H54 (cell line): ENCODE measurements around the gene C5orf24.
"Not testable (repeated sequence)": the region's sequence is repeated elsewhere in the genome, so short reads cannot be mapped to it uniquely, and the experiment has no call there.

Source experiments
- DNase-seq: peaks from one replicate; pipeline ENCODE4 v3.0.0; 2011; ENCODE audit warnings: low spot score, mixed read lengths; ENCODE audit not compliant: insufficient read length
- FAIRE-seq: peaks from 3 replicates; lab custom pipeline; 2011; peaks lifted over from hg19 to GRCh38; lab: Jason Lieb, UNC
- POLR2A ChIP-seq: IDR thresholded peaks from 2 replicates; pipeline ENCODE4 v1.6.1; 2011; ENCODE audit warnings: low read depth, mild to moderate bottlenecking, low read length

C5orf24 gene

DNA sequence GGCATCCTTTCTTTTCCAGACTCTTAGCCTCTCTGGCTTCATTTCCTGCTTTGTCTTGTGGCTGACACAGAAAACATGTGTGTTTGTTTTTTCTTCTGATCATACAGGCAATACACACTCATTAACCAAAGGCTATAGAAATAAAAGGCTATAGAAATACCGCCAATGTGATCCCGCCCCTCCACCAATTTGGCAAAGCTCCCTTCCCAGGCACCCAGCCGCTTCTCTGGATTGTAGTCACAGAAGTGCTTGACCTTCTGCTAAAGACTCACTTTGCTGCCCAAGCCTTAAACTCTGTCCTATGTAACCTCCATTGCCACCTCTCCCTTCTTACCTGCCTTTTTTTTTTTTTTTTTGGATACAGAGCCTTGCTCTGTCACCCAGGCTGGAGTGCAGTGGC lies 33.7 kb downstream of the C5orf24 start:
- FAIRE-seq, result no peak
- no peak for DNase-seq
- no peak for TF ChIP-seq POLR2A

DNA sequence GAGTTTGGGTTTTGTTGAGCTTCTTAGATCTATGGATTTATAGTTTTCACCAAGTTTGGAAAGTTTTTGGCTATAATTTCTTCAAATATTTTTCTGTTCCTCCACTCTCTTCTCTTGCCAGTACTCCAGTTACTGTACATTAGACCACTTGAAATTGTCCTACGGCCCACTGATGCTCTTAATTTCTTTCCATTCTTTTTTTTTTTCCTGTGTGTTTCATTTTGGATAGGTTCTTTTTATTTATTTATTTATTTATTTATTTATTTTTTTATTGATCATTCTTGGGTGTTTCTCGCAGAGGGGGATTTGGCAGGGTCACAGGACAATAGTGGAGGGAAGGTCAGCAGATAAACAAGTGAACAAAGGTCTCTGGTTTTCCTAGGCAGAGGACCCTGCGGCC lies 35.2 kb downstream of the C5orf24 start:
- FAIRE-seq, DNase-seq: not testable (repeated sequence)

DNA sequence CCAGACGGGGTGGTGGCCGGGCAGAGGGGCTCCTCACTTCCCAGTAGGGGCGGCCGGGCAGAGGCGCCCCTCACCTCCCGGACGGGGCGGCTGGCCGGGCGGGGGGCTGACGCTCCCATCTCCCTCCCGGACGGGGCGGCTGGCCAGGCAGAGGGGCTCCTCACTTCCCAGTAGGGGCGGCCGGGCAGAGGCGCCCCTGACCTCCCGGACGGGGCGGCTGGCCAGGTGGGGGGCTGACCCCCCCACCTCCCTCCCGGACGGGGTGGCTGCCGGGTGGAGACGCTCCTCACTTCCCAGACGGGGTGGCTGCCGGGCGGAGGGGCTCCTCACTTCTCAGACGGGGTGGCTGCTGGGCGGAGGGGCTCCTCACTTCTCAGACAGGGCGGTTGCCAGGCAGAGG lies 35.9 kb downstream of the C5orf24 start:
- FAIRE-seq, DNase-seq: not testable (repeated sequence)

GRCh38 chr5:134887593-134888159 lies 41.9 kb downstream of the C5orf24 start:
- TF ChIP-seq POLR2A, result no peak
- no peak for FAIRE-seq
- DNase-seq, result no peak

GRCh38 chr5:134889335-134889734 lies 43.6 kb downstream of the C5orf24 start:
- no peak for DNase-seq
- no peak for TF ChIP-seq POLR2A
- FAIRE-seq, result no peak

GRCh38 chr5:134891473-134891872 lies 45.7 kb downstream of the C5orf24 start:
- no peak for FAIRE-seq
- TF ChIP-seq POLR2A, result no peak

DNA sequence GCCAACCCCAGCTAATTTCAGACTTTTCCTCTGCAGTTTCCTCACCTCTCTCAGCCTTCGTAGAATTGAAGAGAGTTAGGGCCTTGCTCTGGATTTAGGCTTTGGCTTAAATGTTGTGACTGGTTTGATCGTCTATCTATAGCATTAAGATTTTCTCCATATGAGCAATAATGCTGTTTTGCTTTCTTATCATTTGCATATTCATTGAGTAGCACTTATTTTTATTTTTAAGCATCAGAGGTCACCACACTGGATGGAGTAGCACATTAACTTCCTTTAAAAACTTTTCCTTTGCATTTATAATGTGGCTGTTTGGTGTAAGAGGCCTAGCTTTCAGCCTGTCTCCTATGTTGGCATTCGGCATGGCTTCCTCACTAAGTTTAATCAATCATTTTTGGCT lies 46.5 kb downstream of the C5orf24 start:
- no peak for DNase-seq
- no peak for FAIRE-seq
- TF ChIP-seq POLR2A, result no peak

More at GRCh38 chr5:134891473-134891872, 45.7 kb downstream of the C5orf24 start:
- DNase-seq, result no peak

DNA sequence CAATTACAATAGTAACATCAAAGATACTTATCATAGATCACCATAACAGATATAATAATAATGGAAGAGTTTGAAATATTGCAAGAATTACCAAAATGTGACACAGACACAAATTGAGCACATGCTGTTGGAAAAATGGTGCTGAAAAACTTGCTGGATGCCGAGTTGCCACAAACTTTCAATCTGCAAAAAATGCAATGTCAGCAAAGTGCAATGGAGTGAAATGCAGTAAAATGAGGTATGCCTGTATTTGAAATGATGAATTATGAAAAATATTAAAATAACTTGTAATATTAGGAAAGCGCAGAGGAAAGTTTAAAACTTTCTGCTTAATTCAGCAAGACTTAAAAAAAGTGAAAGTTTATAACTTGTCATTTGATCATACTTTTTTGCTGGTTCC lies 47.2 kb downstream of the C5orf24 start:
- no peak for FAIRE-seq
- DNase-seq, result no peak
- TF ChIP-seq POLR2A, result no peak

DNA sequence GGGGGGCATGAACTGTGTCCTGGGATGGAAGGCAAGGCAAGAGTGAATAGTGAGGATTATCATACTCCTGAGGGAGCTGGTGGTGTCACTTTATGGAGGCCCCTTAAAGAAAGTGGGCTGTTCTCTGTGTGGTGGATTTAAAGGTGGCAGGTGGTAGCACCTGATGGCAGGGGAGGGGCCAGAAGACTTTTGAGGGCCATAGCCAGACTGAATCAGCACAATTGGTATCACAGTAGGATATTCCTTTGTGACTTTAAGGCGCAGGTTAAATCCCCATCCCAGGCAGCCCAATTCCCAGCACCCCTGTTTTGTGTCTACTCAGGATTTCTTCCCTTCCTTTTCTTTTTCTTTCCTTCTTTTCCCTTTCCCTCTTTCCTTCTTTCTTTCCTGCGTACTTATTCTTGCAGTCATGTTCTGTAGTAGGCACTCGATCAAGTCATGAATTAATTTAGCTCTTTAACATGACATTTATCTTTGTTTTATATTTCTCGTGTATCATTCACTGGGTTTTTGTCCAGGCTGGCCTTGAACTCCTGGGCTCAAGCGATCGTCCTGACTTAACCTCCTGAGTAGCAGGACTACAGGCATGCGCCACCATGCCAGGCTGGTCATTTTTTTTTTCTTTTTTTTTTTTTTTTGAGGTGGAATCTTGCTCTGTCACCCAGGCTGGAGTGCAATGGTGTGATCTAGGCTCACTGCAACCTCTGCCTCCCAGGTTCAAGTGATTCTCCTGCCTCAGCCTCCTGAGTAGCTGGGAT lies 48.2 kb downstream of the C5orf24 start:
- TF ChIP-seq POLR2A, result no peak
- DNase-seq (no peak), FAIRE-seq (no peak)

- TF ChIP-seq POLR2A, result no peak
- no peak for FAIRE-seq
- DNase-seq, result no peak
Observed at GRCh38 chr5:134902071-134902801, 56.5 kb downstream of the C5orf24 start.

- FAIRE-seq, result no peak
- peak; percentile 92 for DNase-seq
- TF ChIP-seq POLR2A, result peak; percentile 62
Observed at GRCh38 chr5:134904610-134905245, 59.0 kb downstream of the C5orf24 start, which contains the start of gene PCBD2. TSS of gene PCBD2 (plus strand) at chr5:134905131. CDS start at chr5:134905140, 9 bp downstream.

GRCh38 chr5:134905246-134905996 lies 59.7 kb downstream of the C5orf24 start:
- DNase-seq (peak; percentile 43), FAIRE-seq (no peak)
- no peak for TF ChIP-seq POLR2A

DNA sequence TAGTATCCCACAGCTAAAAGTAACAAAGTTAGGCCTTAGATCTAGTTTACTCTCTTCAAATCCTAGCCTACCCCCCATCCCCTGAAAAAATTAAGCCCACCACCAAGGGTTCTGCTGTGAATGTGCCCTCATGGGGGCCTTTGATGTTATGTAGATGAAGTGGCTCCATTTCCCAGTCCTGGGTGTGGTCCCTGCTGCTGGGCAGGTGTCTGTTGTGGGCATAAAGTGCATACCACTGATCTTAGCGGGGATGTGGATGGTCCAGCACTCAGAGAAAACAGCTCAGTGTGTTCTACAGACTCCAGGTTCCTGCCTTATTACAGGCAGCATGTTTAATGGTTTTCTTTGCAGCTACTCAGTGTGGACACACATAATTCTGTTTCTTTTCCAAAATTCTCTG lies 61.0 kb downstream of the C5orf24 start:
- DNase-seq, result no peak
- no peak for TF ChIP-seq POLR2A
- FAIRE-seq, result no peak
